GM20000 (cell line): ENCODE measurements around the gene CD81.

Experiments
- DNase-seq: peaks from one replicate; pipeline ENCODE4 v3.0.0; 2012; ENCODE audit warnings: low spot score
- TF ChIP-seq, protein P1 (sequence below): IDR thresholded peaks from 2 replicates; pipeline ENCODE4 v1.5.1; 2012; ENCODE audit warnings: mild to moderate bottlenecking, control low read depth; ENCODE audit errors: extremely low read depth, missing control alignments

CD81 gene

GRCh38 chr11:2442589-2442988 lies 65.5 kb downstream of the CD81 start:
- DNase-seq, result no peak
- TF ChIP-seq, protein P1, sequence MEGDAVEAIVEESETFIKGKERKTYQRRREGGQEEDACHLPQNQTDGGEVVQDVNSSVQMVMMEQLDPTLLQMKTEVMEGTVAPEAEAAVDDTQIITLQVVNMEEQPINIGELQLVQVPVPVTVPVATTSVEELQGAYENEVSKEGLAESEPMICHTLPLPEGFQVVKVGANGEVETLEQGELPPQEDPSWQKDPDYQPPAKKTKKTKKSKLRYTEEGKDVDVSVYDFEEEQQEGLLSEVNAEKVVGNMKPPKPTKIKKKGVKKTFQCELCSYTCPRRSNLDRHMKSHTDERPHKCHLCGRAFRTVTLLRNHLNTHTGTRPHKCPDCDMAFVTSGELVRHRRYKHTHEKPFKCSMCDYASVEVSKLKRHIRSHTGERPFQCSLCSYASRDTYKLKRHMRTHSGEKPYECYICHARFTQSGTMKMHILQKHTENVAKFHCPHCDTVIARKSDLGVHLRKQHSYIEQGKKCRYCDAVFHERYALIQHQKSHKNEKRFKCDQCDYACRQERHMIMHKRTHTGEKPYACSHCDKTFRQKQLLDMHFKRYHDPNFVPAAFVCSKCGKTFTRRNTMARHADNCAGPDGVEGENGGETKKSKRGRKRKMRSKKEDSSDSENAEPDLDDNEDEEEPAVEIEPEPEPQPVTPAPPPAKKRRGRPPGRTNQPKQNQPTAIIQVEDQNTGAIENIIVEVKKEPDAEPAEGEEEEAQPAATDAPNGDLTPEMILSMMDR, result no peak

DNA sequence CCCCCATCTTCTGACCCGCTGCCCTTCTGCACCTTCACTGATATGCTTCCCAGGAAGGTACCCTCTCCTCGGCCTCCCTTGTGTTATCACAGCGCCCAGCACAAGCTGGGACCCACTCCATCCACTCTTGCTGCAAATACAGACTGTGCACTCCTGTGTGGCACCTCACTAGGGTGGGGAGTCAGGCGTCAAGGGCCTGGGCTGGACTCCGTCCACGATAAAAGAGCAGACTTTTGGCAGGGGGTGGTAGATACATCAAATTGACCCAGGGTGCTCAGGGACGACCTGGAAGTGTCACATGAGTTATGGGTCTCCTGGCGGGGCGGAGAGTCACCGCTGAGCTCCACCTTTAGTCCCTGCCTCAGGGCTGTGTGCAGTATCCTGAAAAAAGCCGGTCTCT lies 66.3 kb downstream of the CD81 start:
- no peak for DNase-seq

GRCh38 chr11:2443881-2444820 lies 67.0 kb downstream of the CD81 start, which contains the start of gene TRPM5:
Gene TRPM5 (minus strand): TSS chr11:2444514. CDS start chr11:2423036, 21,478 bp downstream.
- TF ChIP-seq, protein P1, result no peak
- peak; percentile 72 for DNase-seq

More for the DNA sequence above, 66.3 kb downstream of the CD81 start:
- TF ChIP-seq, protein P1, result no peak

DNA sequence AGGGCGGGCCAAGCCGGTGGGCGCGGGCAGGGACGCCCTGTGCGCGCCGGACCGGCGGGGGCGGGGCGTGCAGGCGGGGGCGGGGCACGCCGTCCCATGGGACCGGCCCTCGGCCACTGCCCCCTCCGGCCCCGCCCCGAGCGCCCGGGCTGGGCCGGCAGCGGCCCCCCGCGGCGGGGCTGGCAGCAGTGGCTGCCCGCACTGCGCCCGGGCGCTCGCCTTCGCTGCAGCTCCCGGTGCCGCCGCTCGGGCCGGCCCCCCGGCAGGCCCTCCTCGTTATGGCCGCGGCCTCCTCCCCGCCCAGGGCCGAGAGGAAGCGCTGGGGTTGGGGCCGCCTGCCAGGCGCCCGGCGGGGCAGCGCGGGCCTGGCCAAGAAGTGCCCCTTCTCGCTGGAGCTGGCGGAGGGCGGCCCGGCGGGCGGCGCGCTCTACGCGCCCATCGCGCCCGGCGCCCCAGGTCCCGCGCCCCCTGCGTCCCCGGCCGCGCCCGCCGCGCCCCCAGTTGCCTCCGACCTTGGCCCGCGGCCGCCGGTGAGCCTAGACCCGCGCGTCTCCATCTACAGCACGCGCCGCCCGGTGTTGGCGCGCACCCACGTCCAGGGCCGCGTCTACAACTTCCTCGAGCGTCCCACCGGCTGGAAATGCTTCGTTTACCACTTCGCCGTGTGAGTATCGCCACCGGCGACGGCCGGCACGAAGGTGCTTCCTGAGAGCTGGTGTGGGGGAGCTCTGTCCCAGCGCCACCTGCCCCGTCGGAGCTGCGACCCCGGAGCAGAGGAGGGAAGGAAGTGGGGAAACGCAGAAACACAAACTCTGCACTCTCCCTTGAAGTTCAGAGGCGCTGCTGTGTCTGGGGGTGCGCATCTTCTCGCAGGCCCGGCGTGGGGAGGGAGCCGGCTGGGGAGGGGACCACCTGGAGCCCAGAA lies 68.0 kb downstream of the CD81 start, which contains the start of gene KCNQ1:
TSS of gene KCNQ1 (plus strand) at position 188 of the 925 bp plus-strand sequence. CDS start at position 279, 91 bp downstream.
- TF ChIP-seq, protein P1, result no peak
- DNase-seq, result peak; percentile 87

- TF ChIP-seq, protein P1, result no peak
Observed at GRCh38 chr11:2445746-2446551, 68.8 kb downstream of the CD81 start.

GRCh38 chr11:2446590-2447252 lies 69.6 kb downstream of the CD81 start:
- DNase-seq, result no peak
- TF ChIP-seq, protein P1, result no peak

More at GRCh38 chr11:2445746-2446551, 68.8 kb downstream of the CD81 start:
- no peak for DNase-seq
